NCI-H1092 (cell line): ENCODE data around the gene HIPK2.

ENCODE experiments used
- DNase-seq: peaks from one replicate; lab custom pipeline; 2025; lab: John Stamatoyannopoulos, UW

The HIPK2 gene

DNA sequence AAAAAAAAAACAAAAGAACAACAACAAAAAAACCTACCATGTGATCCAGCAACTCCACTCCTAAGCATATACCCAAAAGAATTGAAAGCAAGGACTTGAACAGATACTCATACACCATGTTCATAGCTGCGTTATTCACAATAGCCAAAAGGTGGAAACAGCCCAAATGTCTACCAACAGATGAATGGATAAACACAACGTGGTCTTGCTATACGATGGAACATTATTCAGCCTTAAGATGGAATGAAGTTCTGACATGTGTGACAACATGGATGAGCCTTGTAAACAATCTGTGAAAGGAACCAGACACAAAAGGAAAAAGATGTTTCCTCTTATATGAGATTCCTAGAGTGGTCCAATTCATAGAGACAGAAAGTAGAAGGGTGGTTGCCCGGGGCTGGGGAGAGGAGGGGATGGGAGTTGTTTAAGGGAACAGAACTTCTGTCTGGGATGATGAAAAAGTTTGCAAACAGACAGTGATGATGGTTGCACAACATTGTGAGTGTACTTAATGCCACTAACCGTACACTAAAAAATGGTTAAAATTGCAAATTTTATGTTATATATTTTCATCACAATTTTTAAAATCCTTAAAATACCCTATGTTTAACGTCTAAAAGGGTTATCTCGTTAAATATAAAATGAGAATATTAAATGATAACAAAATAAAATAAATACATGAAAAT is 242.7 kb downstream of the HIPK2 start:
- no peak for DNase-seq

DNA sequence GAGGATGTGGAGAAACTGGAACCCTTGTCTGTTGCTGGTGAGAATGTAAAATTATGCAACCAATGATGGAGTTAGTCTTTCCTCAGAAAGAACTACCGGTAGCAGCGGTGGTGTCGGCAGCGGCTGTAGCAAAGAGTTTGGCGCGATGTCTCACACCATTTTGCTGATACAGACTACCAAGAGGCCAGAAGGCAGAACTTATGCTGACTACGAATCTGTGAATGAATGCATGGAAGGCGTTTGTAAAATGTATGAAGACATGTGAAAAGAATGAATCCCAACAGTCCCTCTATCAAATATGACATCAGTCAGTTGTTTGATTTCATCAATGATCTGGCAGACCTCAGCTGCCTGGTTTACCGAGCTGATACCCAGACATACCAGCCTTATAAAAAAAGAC is 243.7 kb downstream of the HIPK2 start:
- no peak for DNase-seq

GRCh38 chr7:139532636-139533155 is 245.1 kb downstream of the HIPK2 start:
- no peak for DNase-seq

GRCh38 chr7:139531094-139531493 is 246.7 kb downstream of the HIPK2 start:
- no peak for DNase-seq

DNA sequence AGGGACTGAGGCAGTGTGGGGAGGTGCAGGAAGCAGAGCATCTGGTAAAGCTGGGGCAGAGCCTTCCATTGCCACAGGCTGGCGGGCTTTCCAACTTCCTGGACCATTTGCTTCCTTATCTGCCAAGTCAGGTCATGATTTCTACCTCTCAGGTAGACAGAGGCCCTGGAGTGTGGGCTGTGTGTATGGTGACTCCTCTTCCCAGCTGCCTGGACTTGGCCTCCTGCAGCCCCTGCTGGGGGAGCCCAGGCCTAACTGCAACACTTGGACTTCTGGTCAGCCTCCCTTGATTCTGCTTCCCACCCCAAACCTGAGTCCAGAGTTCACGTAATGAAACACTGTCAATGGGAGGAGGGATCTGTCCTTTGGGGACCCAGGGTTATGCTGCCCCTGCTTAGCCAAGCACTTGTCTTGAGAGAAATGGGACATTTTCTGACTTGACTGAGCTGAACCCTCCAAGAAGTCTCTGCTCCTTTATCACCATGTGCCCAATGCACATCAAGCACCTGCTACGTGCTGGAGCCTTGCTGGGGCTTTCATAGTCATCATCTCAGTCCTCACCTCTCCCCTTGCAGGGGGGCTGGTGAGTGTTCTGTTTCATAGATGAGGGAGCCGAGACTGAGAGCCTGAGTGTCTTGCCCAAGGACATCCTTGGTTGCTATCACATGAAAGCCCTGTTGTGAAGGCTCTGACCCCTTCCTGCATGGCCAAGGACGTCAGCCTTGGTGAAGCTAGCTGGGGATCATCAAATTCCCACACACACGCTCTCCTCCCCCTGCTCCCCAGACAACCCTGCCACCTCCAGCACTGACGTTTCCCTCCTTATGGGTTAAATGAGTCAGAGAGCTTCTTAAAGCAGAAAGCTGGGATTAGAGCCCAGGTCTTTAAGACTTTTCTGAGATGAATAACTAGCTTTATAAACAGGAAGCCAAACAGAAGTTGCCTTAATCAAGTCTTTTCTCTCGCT is 250.9 kb downstream of the HIPK2 start:
- DNase-seq, result no peak

GRCh38 chr7:139525750-139526149 is 252.0 kb downstream of the HIPK2 start:
- DNase-seq, result no peak

- DNase-seq, result no peak
Observed at GRCh38 chr7:139525239-139525638, 252.6 kb downstream of the HIPK2 start.

DNA sequence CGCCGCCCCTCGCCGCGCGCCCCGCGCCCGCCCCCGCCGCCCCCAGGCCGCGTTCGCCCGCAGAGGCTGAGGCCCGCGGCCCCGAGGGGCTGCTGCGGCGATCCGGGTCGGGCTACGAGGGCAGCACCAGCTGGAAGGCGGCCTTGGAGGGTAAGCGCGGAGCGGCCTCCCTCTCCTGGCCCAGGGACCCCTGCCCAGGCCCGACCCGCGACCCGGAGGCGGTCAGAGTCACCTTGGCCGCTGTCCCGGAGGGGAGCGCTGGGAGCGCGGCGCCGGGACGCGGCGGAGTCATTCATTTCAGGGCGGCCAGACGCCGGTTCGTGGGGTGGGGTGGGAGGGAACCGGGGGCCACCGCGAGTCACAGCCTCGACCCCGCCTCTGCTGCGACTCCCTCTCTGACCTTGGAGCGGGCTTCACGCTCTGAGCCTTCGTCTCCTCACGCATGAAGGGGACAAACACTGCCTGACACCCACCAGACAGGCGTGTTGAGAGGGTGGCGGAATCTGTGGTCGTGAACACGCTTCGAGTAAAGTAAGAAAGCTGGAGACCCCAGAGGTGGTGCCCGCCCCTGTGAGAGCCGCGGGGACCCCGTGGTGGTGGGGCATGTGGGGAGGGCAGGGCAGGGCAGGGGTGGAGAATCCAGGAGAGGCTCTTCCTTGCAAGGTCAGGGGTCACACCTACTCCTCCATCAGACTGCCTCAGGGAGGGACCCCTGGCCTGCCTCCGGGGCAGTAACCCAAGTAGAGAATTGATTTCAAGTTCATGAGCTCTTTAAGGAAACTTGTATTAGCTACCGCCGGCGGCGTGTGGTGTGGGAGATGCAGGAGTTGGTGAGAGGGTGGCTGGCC is 253.6 kb downstream of the HIPK2 start:
- no peak for DNase-seq

DNA sequence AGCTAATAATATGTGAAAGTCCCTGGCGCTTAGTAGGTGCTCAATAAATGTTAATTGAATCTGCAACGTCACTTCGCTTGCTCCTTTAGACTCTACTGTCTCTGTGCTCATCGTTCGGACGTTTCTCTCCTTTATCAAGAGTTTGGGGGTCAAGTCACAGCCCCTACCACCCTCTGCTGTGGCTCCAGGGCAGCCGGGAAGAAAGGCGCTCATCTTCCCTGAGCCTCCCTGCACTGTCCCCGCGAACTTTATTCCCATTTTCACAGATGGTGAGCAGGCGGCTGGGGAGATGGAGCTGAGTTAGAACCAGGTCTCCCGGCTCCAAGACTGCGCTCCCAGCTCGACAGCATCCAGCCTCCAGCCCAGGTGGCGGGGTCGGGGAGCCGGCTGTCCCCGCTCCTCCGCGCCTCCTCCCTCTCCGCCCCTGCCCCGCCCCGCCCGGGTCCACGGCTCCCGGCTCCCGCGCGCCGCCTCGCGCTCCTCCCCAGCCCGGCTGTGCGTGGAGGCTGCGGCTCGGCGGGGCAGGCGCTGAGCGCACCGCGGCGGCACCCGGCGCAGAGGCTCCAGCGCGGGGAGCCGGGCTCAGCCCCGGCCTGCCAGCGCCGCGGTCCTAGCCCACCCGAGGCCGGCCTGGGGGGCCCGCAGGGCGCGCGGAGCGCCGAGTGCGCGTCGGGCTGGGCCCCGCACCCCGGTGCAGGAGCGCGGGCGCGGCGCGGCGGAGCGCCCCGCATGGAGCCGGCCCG is 254.4 kb downstream of the HIPK2 start, which contains the start of gene CLEC2L:
TSS of gene CLEC2L (plus strand) at position 487 of the 743 bp plus-strand sequence. CDS start at position 730, 243 bp downstream.
- DNase-seq, result no peak

DNA sequence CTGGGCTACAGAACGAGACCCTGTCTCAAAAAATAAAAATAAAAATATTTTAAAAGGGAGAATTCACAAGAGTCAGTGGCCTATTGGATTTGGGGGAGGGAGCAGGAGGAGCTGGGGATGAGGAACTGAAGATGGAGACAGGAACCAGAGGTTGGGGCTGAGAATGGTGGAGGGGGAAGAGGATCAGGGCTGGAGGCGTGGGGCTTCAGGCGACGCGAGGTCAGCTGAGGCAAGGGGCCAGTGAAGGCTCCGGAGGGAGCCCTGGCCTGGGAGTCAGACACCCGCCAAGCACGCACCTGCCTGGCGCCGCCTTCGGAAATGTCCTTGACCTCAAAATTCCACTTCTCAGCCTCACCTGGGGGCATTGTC is 255.0 kb downstream of the HIPK2 start:
- no peak for DNase-seq

GRCh38 chr7:139521439-139521838 is 256.4 kb downstream of the HIPK2 start:
- DNase-seq, result no peak

DNA sequence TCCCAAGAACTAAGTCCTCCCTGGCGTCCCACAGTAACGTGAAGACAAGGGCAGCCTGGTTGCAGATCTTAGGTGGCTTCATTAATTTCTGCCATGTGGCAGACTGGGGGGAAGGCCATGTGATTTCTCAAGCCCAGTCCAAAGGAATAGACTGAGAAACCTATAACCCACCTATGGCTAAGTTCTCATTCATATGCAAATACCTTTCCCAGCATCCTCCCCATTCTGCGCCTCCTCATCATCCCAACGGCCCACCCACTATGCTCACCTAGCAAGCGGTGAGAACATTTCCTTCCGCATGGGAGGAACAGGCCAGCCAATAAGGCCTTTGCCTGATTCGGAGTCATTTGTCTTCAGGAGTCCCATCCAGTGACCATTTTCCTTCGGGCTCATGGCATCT is 262.5 kb downstream of the HIPK2 start:
- DNase-seq, result no peak
